GM12874 (cell line): Measurements from ENCODE around the gene ZNF143.

Source experiments
- TF ChIP-seq, protein P1 (sequence below): IDR thresholded peaks from 2 replicates; pipeline ENCODE4 v1.5.1; 2011; ENCODE audit warnings: low read depth, mild to moderate bottlenecking, control low read depth, low read length, moderate library complexity; ENCODE audit not compliant: insufficient read depth

The ZNF143 gene

DNA sequence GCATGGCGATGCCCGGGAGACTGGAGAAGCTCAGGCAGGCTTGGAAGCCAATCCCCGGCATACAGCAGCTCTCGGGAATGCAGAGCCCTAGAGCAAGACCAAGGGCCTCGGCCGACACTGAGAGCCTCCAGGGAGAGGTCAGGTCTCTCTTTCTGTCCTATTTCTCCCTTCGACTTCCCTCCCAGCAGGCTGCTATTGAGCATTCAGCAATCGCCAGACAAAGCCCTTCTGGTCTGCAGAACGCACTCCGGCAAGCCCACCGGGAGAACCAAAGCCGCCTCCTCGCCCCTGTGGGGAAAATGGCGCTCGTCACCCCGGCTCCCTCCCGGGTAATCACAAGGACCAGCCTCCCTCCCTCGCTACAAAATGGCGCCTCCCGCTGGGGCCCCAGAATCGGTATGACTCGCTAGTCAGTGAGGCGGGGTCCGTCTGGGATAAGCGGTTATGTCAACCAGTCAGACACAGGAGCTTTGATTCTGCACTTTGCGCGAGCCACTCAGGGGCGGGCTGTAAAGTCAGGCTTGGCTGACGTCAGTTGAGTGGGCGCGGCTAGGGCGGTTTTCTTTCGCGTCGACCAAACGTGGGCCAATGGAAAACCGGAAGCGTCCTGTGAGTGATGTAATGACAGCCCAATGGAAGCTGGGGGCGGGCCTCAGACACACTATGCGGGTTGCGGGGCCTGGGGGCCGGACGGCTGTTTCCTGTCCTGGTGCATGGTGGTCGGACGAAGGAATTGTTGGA, at the start of gene ZNF143:
Gene ZNF143 (plus strand): TSS at position 691 of the 741 bp plus-strand sequence. CDS start 10,297 bp downstream, outside the sequence.
- TF ChIP-seq, protein P1, sequence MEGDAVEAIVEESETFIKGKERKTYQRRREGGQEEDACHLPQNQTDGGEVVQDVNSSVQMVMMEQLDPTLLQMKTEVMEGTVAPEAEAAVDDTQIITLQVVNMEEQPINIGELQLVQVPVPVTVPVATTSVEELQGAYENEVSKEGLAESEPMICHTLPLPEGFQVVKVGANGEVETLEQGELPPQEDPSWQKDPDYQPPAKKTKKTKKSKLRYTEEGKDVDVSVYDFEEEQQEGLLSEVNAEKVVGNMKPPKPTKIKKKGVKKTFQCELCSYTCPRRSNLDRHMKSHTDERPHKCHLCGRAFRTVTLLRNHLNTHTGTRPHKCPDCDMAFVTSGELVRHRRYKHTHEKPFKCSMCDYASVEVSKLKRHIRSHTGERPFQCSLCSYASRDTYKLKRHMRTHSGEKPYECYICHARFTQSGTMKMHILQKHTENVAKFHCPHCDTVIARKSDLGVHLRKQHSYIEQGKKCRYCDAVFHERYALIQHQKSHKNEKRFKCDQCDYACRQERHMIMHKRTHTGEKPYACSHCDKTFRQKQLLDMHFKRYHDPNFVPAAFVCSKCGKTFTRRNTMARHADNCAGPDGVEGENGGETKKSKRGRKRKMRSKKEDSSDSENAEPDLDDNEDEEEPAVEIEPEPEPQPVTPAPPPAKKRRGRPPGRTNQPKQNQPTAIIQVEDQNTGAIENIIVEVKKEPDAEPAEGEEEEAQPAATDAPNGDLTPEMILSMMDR = no peak

DNA sequence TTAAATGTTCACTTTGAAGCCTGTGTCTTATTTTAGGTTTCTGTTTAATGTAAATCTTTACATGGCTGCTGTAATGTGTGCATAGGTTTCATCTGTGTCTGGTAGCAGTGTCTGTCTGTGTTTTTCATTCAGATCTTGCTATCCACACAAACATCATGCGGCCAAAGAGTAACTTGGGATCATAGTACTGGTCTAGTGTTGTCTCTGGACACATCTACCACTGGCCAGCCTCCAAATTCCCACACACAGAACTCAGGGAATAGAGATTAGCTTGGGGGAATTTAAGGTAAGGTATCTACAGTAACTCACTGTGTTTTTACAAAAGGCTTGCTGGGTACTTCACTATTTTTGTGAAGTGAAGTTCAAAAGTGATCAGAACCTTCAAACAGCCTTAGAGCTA, 32.1 kb upstream of the ZNF143 start:
- TF ChIP-seq, protein P1 = no peak

DNA sequence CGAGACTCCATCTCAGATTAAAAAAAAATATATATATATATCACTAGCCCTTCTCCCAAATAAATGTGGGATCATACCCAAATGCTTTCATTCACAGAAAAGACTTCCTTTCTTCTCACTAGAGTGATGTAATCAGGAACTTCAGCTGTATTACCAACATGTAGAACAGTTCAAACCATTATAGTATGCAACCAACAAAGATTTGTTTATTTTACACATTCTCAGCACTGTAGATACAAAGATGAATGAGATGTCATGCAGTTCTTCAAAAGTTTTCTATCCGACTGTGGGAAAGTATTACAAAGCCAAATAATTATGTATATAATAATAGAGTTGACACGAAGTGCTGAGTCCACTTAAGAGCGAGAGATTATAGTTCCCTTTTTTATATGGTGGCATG, 22.2 kb upstream of the ZNF143 start:
- TF ChIP-seq, protein P1 = no peak

DNA sequence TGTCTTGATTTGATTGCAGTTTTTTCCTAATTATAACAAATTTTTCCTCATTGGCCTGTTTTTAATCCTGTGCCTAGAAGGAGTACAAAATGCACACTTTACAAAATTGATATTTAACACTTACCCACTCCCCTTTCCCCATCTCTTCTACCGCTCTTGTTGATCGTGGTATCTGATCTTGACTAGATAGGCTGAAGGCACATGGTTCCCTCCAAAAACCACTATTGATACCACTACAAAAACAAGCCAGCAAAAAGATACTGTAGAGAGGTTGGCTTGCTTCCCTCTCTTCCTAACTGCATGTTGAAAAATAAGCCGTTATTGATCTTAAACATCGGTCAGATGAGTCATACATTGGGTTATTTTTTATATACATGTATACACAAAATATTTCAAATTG, 14.6 kb upstream of the ZNF143 start:
- TF ChIP-seq, protein P1 = no peak

DNA sequence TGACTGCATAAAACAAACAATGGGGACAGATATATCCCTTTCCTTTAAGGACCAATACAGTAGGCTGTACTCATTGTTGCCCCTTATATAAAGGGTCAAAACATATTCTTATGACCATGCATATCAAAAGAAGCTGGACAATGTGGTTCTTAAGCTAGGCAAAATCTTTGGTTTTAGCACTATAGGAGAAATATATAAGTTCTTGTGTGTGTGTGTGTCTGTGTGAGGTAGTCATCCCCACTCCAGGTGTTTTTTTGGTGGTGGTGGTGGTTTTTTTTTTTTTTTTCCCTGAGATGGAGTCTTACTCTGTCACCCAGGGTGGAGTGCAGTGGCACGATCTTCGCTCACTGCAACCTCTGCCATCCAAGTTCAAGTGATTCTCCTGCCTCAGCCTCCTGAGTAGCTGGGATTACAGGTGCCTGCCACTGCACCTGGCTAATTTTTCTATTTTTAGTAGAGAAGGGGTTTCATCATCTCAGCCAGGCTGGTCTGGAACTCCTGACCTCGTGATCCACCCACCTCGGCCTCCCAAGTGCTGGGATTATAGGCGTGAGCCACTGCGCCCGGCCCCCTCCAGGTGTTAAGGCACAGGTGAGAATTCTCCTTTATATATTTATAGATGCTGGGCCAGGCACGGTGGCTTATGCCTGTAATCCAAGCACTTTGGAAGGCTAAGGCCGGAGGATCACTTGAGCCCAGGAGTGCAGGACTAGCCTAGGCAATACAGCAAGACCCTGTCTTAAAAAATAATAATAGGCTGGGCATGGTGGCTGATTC, 12.0 kb upstream of the ZNF143 start:
- TF ChIP-seq, protein P1 = no peak

DNA sequence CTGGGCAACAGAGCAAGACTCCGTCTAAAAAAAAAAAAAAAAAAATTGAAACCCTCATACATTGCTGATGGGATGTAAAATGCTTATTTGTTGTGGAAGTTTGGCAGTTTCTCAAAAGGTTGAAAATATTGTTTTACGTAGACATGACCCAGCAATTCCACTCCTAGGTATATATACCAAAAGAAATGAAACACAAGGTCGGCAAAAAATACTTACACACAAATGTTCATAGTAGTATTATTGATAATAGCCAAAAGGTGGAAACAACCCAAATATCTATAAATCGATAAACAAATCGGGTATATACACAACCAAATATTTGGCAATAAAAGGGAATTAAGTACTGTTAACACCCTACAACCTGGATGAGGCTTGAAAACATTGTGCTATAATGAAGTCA, 5.1 kb upstream of the ZNF143 start:
- TF ChIP-seq, protein P1 = no peak

DNA sequence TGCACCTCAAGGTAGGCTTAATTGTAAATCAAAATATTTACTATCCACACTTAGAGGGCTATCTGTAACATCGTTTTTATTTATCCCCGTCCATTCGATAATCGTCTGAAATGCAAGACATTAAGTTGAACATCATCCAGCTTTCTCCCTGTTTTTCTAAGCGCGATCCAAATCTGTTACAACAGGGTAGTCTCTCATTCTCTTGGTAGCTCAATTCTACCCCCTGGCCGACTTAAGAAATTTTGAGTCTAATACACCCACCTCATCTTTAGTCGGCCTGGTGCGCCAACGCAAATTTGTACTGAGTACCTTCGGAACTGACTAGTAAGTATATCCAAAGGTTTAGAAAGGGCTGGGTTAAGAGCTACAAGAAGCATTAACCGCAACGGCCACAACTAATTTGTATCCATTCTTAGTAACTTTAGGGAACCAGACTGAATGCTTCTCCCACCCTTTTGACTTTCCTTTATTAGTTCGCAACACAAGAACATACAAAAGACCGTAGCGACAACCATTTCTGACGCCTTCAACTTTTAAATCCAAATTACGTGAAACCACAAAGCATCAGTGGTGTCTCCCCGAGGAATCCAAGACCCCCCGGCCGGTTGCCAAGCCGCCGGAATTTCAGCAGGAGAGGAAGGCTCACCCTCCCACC, 1.0 kb upstream of the ZNF143 start:
- TF ChIP-seq, protein P1 = no peak
